ENCODE results near the gene BAK1.

BAK1 gene

GRCh38 chr6:33579828-33580714 lies at the start of gene BAK1:
Gene BAK1 (minus strand): TSS chr6:33580276. CDS start chr6:33577604, 2,672 bp downstream.
- peak; percentile 61 for TF ChIP-seq CTCF (IDR thresholded peaks at IDR 0.05; ENCODE audit: extremely low read depth, insufficient read depth, missing control alignments)
- peak; percentile 94 for DNase-seq (ENCODE audit: low spot score)
- in situ Hi-C loops (cut with MboI; ENCODE audit: low pct_unique_long_range_greater_than_20kb, low sequenced_read_pairs, unreplicated experiment), result loop anchor here (10.0 kb wide), 1 partner anchor 125 kb away; no protein-coding TSS in a partner anchor

GRCh38 chr6:33628401-33628964 lies 48.4 kb upstream of the BAK1 start:
- no peak for DNase-seq (ENCODE audit: low spot score)
- in situ Hi-C loops (cut with MboI; ENCODE audit: low pct_unique_long_range_greater_than_20kb, low sequenced_read_pairs, unreplicated experiment), result no loop called here
- no peak for TF ChIP-seq CTCF (IDR thresholded peaks at IDR 0.05; ENCODE audit: extremely low read depth, insufficient read depth, missing control alignments)

- in situ Hi-C loops (cut with MboI; ENCODE audit: low pct_unique_long_range_greater_than_20kb, low sequenced_read_pairs, unreplicated experiment), result no loop called here
- TF ChIP-seq CTCF (IDR thresholded peaks at IDR 0.05; ENCODE audit: extremely low read depth, insufficient read depth, missing control alignments), result no peak
- no peak for DNase-seq (ENCODE audit: low spot score)
These were observed 47.8 kb upstream of the BAK1 start for GRCh38 chr6:33627876-33628275.

- no peak for TF ChIP-seq CTCF (IDR thresholded peaks at IDR 0.05; ENCODE audit: extremely low read depth, insufficient read depth, missing control alignments)
- no peak for DNase-seq (ENCODE audit: low spot score)
- in situ Hi-C loops (cut with MboI; ENCODE audit: low pct_unique_long_range_greater_than_20kb, low sequenced_read_pairs, unreplicated experiment), result no loop called here
These were observed 44.8 kb upstream of the BAK1 start for GRCh38 chr6:33624856-33625255.

GRCh38 chr6:33623895-33624381 lies 43.9 kb upstream of the BAK1 start:
- in situ Hi-C loops (cut with MboI; ENCODE audit: low pct_unique_long_range_greater_than_20kb, low sequenced_read_pairs, unreplicated experiment), result no loop called here
- no peak for DNase-seq (ENCODE audit: low spot score)
- no peak for TF ChIP-seq CTCF (IDR thresholded peaks at IDR 0.05; ENCODE audit: extremely low read depth, insufficient read depth, missing control alignments)

GRCh38 chr6:33622456-33623431 lies 42.7 kb upstream of the BAK1 start:
- TF ChIP-seq CTCF (IDR thresholded peaks at IDR 0.05; ENCODE audit: extremely low read depth, insufficient read depth, missing control alignments), result no peak
- in situ Hi-C loops (cut with MboI; ENCODE audit: low pct_unique_long_range_greater_than_20kb, low sequenced_read_pairs, unreplicated experiment), result no loop called here
- DNase-seq (ENCODE audit: low spot score), result peak; percentile 66
